GM12875 (cell line): ENCODE measurements around the gene KLHDC9.

Experiments
- H3K4me3 ChIP-seq: one replicate; pipeline ENCODE4 v1.5.1; 2011; ENCODE audit warnings: low read depth, low read length, control low read depth
- TF ChIP-seq, protein P1 (sequence below): IDR thresholded peaks from 2 replicates; pipeline ENCODE4 v1.5.1; 2011; ENCODE audit warnings: low read depth, mild to moderate bottlenecking, control low read depth, inconsistent platforms, low read length, moderate library complexity, borderline replicate concordance; ENCODE audit not compliant: insufficient read depth

Gene KLHDC9

GRCh38 chr1:161145832-161146231 lies 47.7 kb downstream of the KLHDC9 start:
- TF ChIP-seq, protein P1, sequence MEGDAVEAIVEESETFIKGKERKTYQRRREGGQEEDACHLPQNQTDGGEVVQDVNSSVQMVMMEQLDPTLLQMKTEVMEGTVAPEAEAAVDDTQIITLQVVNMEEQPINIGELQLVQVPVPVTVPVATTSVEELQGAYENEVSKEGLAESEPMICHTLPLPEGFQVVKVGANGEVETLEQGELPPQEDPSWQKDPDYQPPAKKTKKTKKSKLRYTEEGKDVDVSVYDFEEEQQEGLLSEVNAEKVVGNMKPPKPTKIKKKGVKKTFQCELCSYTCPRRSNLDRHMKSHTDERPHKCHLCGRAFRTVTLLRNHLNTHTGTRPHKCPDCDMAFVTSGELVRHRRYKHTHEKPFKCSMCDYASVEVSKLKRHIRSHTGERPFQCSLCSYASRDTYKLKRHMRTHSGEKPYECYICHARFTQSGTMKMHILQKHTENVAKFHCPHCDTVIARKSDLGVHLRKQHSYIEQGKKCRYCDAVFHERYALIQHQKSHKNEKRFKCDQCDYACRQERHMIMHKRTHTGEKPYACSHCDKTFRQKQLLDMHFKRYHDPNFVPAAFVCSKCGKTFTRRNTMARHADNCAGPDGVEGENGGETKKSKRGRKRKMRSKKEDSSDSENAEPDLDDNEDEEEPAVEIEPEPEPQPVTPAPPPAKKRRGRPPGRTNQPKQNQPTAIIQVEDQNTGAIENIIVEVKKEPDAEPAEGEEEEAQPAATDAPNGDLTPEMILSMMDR: no peak
- no peak overlapping the region for H3K4me3 ChIP-seq
